Esophagus (tissue), 2 donors: Measurements from ENCODE around the gene RCVRN. TPM values are rescaled to one million over a fixed set of nuclear protein-coding genes. Genes with fewer than 3 reads are reported as not detected.

Experiments used
- H3K27ac ChIP-seq, 2 donors: one replicate each; pipeline ENCODE4 v1.5.1; 2013; ENCODE audit warnings: low read depth in 2 of 2, mild to moderate bottlenecking in 2 of 2, inconsistent platforms in 1 of 2, low read length in 1 of 2, moderate library complexity in 1 of 2
- H3K27me3 ChIP-seq, 2 donors: one replicate each; pipeline ENCODE4 v1.6.1; 2013; ENCODE audit warnings: low read length in 2 of 2, control low read depth in 1 of 2, mild to moderate bottlenecking in 1 of 2; ENCODE audit not compliant: insufficient read depth in 2 of 2, control insufficient read depth in 1 of 2
- H3K36me3 ChIP-seq, 2 donors: one replicate each; pipeline ENCODE4 v1.6.1; 2013; ENCODE audit warnings: low read length in 1 of 2; ENCODE audit not compliant: control insufficient read depth in 2 of 2, insufficient read depth in 2 of 2
- H3K4me1 ChIP-seq, 2 donors: one replicate each; pipeline ENCODE4 v1.6.1; 2013; ENCODE audit warnings: low read length in 1 of 2; ENCODE audit not compliant: control insufficient read depth in 2 of 2, insufficient read depth in 2 of 2
- H3K4me3 ChIP-seq, 2 donors: one replicate each; pipeline ENCODE4 v1.5.1; 2013; ENCODE audit warnings: low read length in 2 of 2, mild to moderate bottlenecking in 2 of 2, low read depth in 1 of 2, moderate library complexity in 1 of 2
- H3K9me3 ChIP-seq, 2 donors: one replicate each; pipeline ENCODE4 v1.6.1; 2013; ENCODE audit warnings: mild to moderate bottlenecking in 2 of 2, low read depth in 1 of 2, low read length in 1 of 2, moderate library complexity in 1 of 2; ENCODE audit not compliant: control insufficient read depth in 2 of 2, insufficient read depth in 1 of 2
- WGBS, 2 donors: extraction: QIAGEN DNeasy Blood & Tissue Kit; methylation state at CpG; one replicate each; pipeline ENCODE4 v1.1.7; 2013; 5-methylcytosine and 5-hydroxymethylcytosine counted together
- polyA plus RNA-seq, 2 donors: library from polyadenylated mRNA; stranded (reverse); fragments of 200-250 nt; gene quantifications; one replicate each; pipeline ENCODE4 v1.2.3, GENCODE V29; 2013
- donor health status: healthy with polysubstance abuse.
- donor health status: Bipolar disorder and iron deficiency.

Gene RCVRN
- polyA plus RNA-seq, result under 1 TPM; 0.01 to 0.18 TPM

- H3K4me3 ChIP-seq, result no peak within 1 kb of the TSS
- H3K4me1 ChIP-seq, result no peaks in the 10 kb centered on the region
- 87 to 93% methylated on average over 11 of the region's 11 CpGs for WGBS, 2 donors
- no peak within 1 kb of the TSS for H3K27ac ChIP-seq
- H3K27me3 ChIP-seq, result no peaks in the 10 kb centered on the region
- H3K9me3 ChIP-seq, result no peaks in the 10 kb centered on the region
- no peaks in the 10 kb centered on the region for H3K36me3 ChIP-seq
These were observed at the start of gene RCVRN for GRCh38 chr17:9905078-9905415. Gene RCVRN, minus strand, starts transcription at chr17:9905271. Its CDS starts 91 bp downstream, at chr17:9905180.

- Histone ChIP-seq H3K4me1 (no peaks in the 10 kb centered on the region), H3K4me3 (no peak overlapping the region), H3K27ac (no peak overlapping the region), H3K36me3 (no peaks in the 10 kb centered on the region), H3K9me3 (no peaks in the 10 kb centered on the region), H3K27me3 (no peaks in the 10 kb centered on the region)
- whole genome bisulfite sequencing, 2 donors, result 69% methylated on average over 10 of the region's 10 CpGs
These were observed 48.4 kb upstream of the RCVRN start for GRCh38 chr17:9953492-9953891.

GRCh38 chr17:9951803-9952202 lies 46.7 kb upstream of the RCVRN start:
- H3K27me3 ChIP-seq, result no peaks in the 10 kb centered on the region
- H3K36me3 ChIP-seq, result no peaks in the 10 kb centered on the region
- H3K4me1 ChIP-seq, result no peaks in the 10 kb centered on the region
- no peak overlapping the region for H3K27ac ChIP-seq
- WGBS, 2 donors, result 64 to 83% methylated on average over 5 of the region's 5 CpGs
- no peaks in the 10 kb centered on the region for H3K9me3 ChIP-seq
- no peak overlapping the region for H3K4me3 ChIP-seq

- Histone ChIP-seq H3K27ac (no peak overlapping the region), H3K27me3 (no peaks in the 10 kb centered on the region), H3K36me3 (peaks cover 0 to 2% of the 10 kb centered on the region in 2 donors), H3K9me3 (no peaks in the 10 kb centered on the region), H3K4me3 (no peak overlapping the region), H3K4me1 (no peaks in the 10 kb centered on the region)
- 64 to 70% methylated on average over 10 of the region's 10 CpGs for WGBS, 2 donors
These were observed 43.9 kb upstream of the RCVRN start for GRCh38 chr17:9948928-9949327.

GRCh38 chr17:9944704-9945103 lies 39.6 kb upstream of the RCVRN start:
- Histone ChIP-seq H3K27ac (no peak overlapping the region), H3K4me3 (no peak overlapping the region), H3K36me3 (peaks cover 2% of the 10 kb centered on the region in 2 donors), H3K27me3 (no peaks in the 10 kb centered on the region), H3K9me3 (no peaks in the 10 kb centered on the region), H3K4me1 (no peaks in the 10 kb centered on the region)
- WGBS, 2 donors, result 79 to 83% methylated on average over 7 of the region's 7 CpGs

GRCh38 chr17:9943343-9943742 lies 38.3 kb upstream of the RCVRN start:
- Histone ChIP-seq H3K36me3 (peaks cover 2% of the 10 kb centered on the region in 2 donors), H3K9me3 (no peaks in the 10 kb centered on the region), H3K4me1 (no peaks in the 10 kb centered on the region), H3K27me3 (no peaks in the 10 kb centered on the region), H3K4me3 (no peak overlapping the region), H3K27ac (no peak overlapping the region)
- 85 to 87% methylated on average over 9 of the region's 9 CpGs for WGBS, 2 donors

GRCh38 chr17:9942885-9943284 lies 37.8 kb upstream of the RCVRN start:
- H3K4me1 ChIP-seq, result no peaks in the 10 kb centered on the region
- no peak overlapping the region for H3K27ac ChIP-seq
- WGBS, 2 donors, result 62 to 64% methylated on average over 13 of the region's 13 CpGs
- no peaks in the 10 kb centered on the region for H3K9me3 ChIP-seq
- no peaks in the 10 kb centered on the region for H3K27me3 ChIP-seq
- H3K4me3 ChIP-seq, result no peak overlapping the region
- peaks cover 2% of the 10 kb centered on the region in 2 donors for H3K36me3 ChIP-seq

- no peaks in the 10 kb centered on the region for H3K9me3 ChIP-seq
- no peak overlapping the region for H3K27ac ChIP-seq
- H3K27me3 ChIP-seq, result no peaks in the 10 kb centered on the region
- H3K36me3 ChIP-seq, result peaks cover 2% of the 10 kb centered on the region in 2 donors
- no peak overlapping the region for H3K4me3 ChIP-seq
- peaks cover 0 to 3% of the 10 kb centered on the region in 2 donors for H3K4me1 ChIP-seq
- 87 to 91% methylated on average over 13 of the region's 13 CpGs for WGBS, 2 donors
These were observed 36.2 kb upstream of the RCVRN start for GRCh38 chr17:9941305-9941704.

- WGBS, 2 donors, result 73 to 77% methylated on average over 9 of the region's 9 CpGs
- no peak overlapping the region for H3K27ac ChIP-seq
- no peaks in the 10 kb centered on the region for H3K9me3 ChIP-seq
- no peak overlapping the region for H3K4me3 ChIP-seq
- H3K27me3 ChIP-seq, result no peaks in the 10 kb centered on the region
- peaks cover 0 to 3% of the 10 kb centered on the region in 2 donors for H3K4me1 ChIP-seq
- H3K36me3 ChIP-seq, result peaks cover 2% of the 10 kb centered on the region in 2 donors
These were observed 35.8 kb upstream of the RCVRN start for GRCh38 chr17:9940841-9941240.

- H3K27ac ChIP-seq, result no peak overlapping the region
- H3K4me1 ChIP-seq, result peaks cover 0 to 5% of the 10 kb centered on the region in 2 donors
- 59 to 73% methylated on average over 1 of the region's 1 CpG for WGBS, 2 donors
- H3K27me3 ChIP-seq, result no peaks in the 10 kb centered on the region
- H3K9me3 ChIP-seq, result peaks cover 0 to 4% of the 10 kb centered on the region in 2 donors
- H3K36me3 ChIP-seq, result peaks cover 0 to 4% of the 10 kb centered on the region in 2 donors
- H3K4me3 ChIP-seq, result no peak overlapping the region
These were observed 33.7 kb upstream of the RCVRN start for GRCh38 chr17:9938764-9939163.
